ENCODE results near the gene EML4. TPM values are rescaled to one million over a fixed set of nuclear protein-coding genes. Genes with fewer than 3 reads are reported as not detected.
A peak's percentile ranks its signal among the peaks of the same experiment; 100 is the strongest.

Gene EML4
- total RNA-seq, 3 donors from 2014 or later (not counting 1 experiment from before 2014, with no cell fraction given): 88.4 to 136 (median 91.5) TPM

- peaks cover 0 to 7% of the 10 kb centered on the region in 2 donors for H3K4me1 Mint-ChIP-seq
- 89% methylated on average over 12 of the region's 16 CpGs for WGBS (ENCODE audit: insufficient coverage)
- H3K4me3 Mint-ChIP-seq: peak overlapping the region; percentile 45
- H3K27me3 Mint-ChIP-seq (ENCODE audit: low read depth in 2 of 2): peaks cover 7 to 8% of the 10 kb centered on the region in 2 donors
- Histone ChIP-seq H3K27me3 (ENCODE audit: control insufficient read depth, insufficient read depth, low read length) (no peaks in the 10 kb centered on the region), H3K27ac (ENCODE audit: low read length) (peak overlapping the region; percentile 67), H3K4me3 (ENCODE audit: low read length) (no peak overlapping the region), H3K36me3 (ENCODE audit: control insufficient read depth, insufficient read depth, low read length) (no peaks in the 10 kb centered on the region), H3K4me1 (ENCODE audit: control insufficient read depth, insufficient read depth, low read length) (peaks cover 18% of the 10 kb centered on the region), H3K9me3 (ENCODE audit: control insufficient read depth, insufficient read depth, low read length) (no peaks in the 10 kb centered on the region)
- TF ChIP-seq CTCF (IDR thresholded peaks at IDR 0.05): no peak
- intact Hi-C loops (cut with micrococcal nuclease): loop anchor here (1.0 to 2.0 kb wide), 3 partner anchors 35 to 192 kb away; partner anchors contain the start of gene COX7A2L
- no peak for ATAC-seq
- H3K36me3 Mint-ChIP-seq: no peaks in the 10 kb centered on the region
- no peak overlapping the region for H3K27ac Mint-ChIP-seq
- H3K9me3 Mint-ChIP-seq: no peaks in the 10 kb centered on the region
- DNase-seq: no peak
Observed at GRCh38 chr2:42168459-42169099, 574 bp upstream of the EML4 start.

GRCh38 chr2:42169874-42170521 is 845 bp downstream of the EML4 start:
- ATAC-seq (peak in 1 of 3 donors; percentile 1), DNase-seq (peak in 1 of 2 donors; percentile 52)
- peaks cover 0 to 7% of the 10 kb centered on the region in 2 donors for H3K4me1 Mint-ChIP-seq
- 0% methylated on average over 8 of the region's 10 CpGs for WGBS (ENCODE audit: insufficient coverage)
- Histone ChIP-seq H3K27me3 (ENCODE audit: control insufficient read depth, insufficient read depth, low read length) (no peaks in the 10 kb centered on the region), H3K4me1 (ENCODE audit: control insufficient read depth, insufficient read depth, low read length) (peaks cover 20% of the 10 kb centered on the region), H3K9me3 (ENCODE audit: control insufficient read depth, insufficient read depth, low read length) (no peaks in the 10 kb centered on the region), H3K36me3 (ENCODE audit: control insufficient read depth, insufficient read depth, low read length) (no peaks in the 10 kb centered on the region), H3K4me3 (ENCODE audit: low read length) (peak overlapping the region; percentile 96), H3K27ac (ENCODE audit: low read length) (peak overlapping the region; percentile 94)
- H3K27me3 Mint-ChIP-seq (ENCODE audit: low read depth in 2 of 2): peaks cover 0 to 3% of the 10 kb centered on the region in 2 donors
- no peak overlapping the region for H3K4me3 Mint-ChIP-seq
- no peaks in the 10 kb centered on the region for H3K36me3 Mint-ChIP-seq
- no peak for TF ChIP-seq CTCF (IDR thresholded peaks at IDR 0.05)
- no peaks in the 10 kb centered on the region for H3K9me3 Mint-ChIP-seq
- intact Hi-C loops (cut with micrococcal nuclease): loop anchor here (1.0 to 2.0 kb wide), 4 partner anchors 37 to 191 kb away; partner anchors contain the start of gene COX7A2L
- no peak overlapping the region for H3K27ac Mint-ChIP-seq

GRCh38 chr2:42170619-42171395 is 1.7 kb downstream of the EML4 start:
- ATAC-seq: no peak
- H3K36me3 ChIP-seq (ENCODE audit: control insufficient read depth, insufficient read depth, low read length): no peaks in the 10 kb centered on the region
- H3K9me3 ChIP-seq (ENCODE audit: control insufficient read depth, insufficient read depth, low read length): no peaks in the 10 kb centered on the region
- H3K9me3 Mint-ChIP-seq: no peaks in the 10 kb centered on the region
- intact Hi-C loops (cut with micrococcal nuclease): loop anchor here (2.0 kb wide), 1 partner anchor 74 kb away; no protein-coding TSS in a partner anchor
- no peaks in the 10 kb centered on the region for H3K27me3 Mint-ChIP-seq (ENCODE audit: low read depth in 2 of 2)
- H3K4me1 ChIP-seq (ENCODE audit: control insufficient read depth, insufficient read depth, low read length): peaks cover 21% of the 10 kb centered on the region
- DNase-seq: no peak
- H3K27me3 ChIP-seq (ENCODE audit: control insufficient read depth, insufficient read depth, low read length): no peaks in the 10 kb centered on the region
- no peaks in the 10 kb centered on the region for H3K36me3 Mint-ChIP-seq
- no peak overlapping the region for H3K27ac Mint-ChIP-seq
- peak overlapping the region; percentile 94 for H3K27ac ChIP-seq (ENCODE audit: low read length)
- H3K4me3 Mint-ChIP-seq: no peak overlapping the region
- 58% methylated on average over 6 of the region's 9 CpGs for WGBS (ENCODE audit: insufficient coverage)
- peaks cover under 1 to 9% of the 10 kb centered on the region in 2 donors for H3K4me1 Mint-ChIP-seq
- peak overlapping the region; percentile 96 for H3K4me3 ChIP-seq (ENCODE audit: low read length)
- no peak for TF ChIP-seq CTCF (IDR thresholded peaks at IDR 0.05)

Data from natural killer cell (primary cell).